SH-SY5Y (cell line): Measurements from ENCODE around the gene FAM117B.

ENCODE experiments used
- GATA2 ChIP-seq: IDR thresholded peaks from 2 replicates; pipeline ENCODE4 v1.6.1; 2011; ENCODE audit warnings: mild to moderate bottlenecking, low read depth, low read length
- GATA3 ChIP-seq: IDR thresholded peaks from 2 replicates; pipeline ENCODE4 v1.6.1; 2011; ENCODE audit warnings: low read depth, mild to moderate bottlenecking, low read length, moderate library complexity

Gene FAM117B

GRCh38 chr2:202660796-202661195 is 26.0 kb downstream of the FAM117B start:
- TF ChIP-seq GATA2 = no peak
- no peak for TF ChIP-seq GATA3

- no peak for TF ChIP-seq GATA2
- no peak for TF ChIP-seq GATA3
These were observed 35.1 kb downstream of the FAM117B start for GRCh38 chr2:202669841-202670240.

- TF ChIP-seq GATA3 (no peak), GATA2 (no peak)
These were observed 36.7 kb downstream of the FAM117B start for GRCh38 chr2:202671317-202672035.

GRCh38 chr2:202679980-202680379 is 45.2 kb downstream of the FAM117B start:
- TF ChIP-seq GATA3 (no peak), GATA2 (no peak)

- TF ChIP-seq GATA3 = no peak
- no peak for TF ChIP-seq GATA2
These were observed 45.7 kb downstream of the FAM117B start for GRCh38 chr2:202680512-202680911.

- TF ChIP-seq GATA3 (no peak), GATA2 (no peak)
These were observed 47.0 kb downstream of the FAM117B start for GRCh38 chr2:202681688-202682205.

- no peak for TF ChIP-seq GATA3
- no peak for TF ChIP-seq GATA2
These were observed 47.5 kb downstream of the FAM117B start for GRCh38 chr2:202682274-202682673.

GRCh38 chr2:202687276-202687675 is 52.5 kb downstream of the FAM117B start:
- TF ChIP-seq GATA2 = no peak
- no peak for TF ChIP-seq GATA3

GRCh38 chr2:202689459-202689858 is 54.7 kb downstream of the FAM117B start:
- TF ChIP-seq GATA2 = no peak
- TF ChIP-seq GATA3 = no peak

GRCh38 chr2:202689898-202690297 is 55.1 kb downstream of the FAM117B start:
- no peak for TF ChIP-seq GATA2
- TF ChIP-seq GATA3 = no peak

- no peak for TF ChIP-seq GATA3
- TF ChIP-seq GATA2 = no peak
These were observed 55.6 kb downstream of the FAM117B start for GRCh38 chr2:202690321-202690900.

GRCh38 chr2:202693503-202693902 is 58.7 kb downstream of the FAM117B start:
- TF ChIP-seq GATA3 (no peak), GATA2 (no peak)

- no peak for TF ChIP-seq GATA3
These were observed 60.4 kb downstream of the FAM117B start for GRCh38 chr2:202695166-202695565.

GRCh38 chr2:202700075-202700901 is 65.5 kb downstream of the FAM117B start:
- TF ChIP-seq GATA2 (no peak), GATA3 (no peak)
